BLaER1 (cell line): ENCODE measurements around the gene C3orf22.
A peak's percentile ranks its signal among the peaks of the same experiment; 100 is the strongest.

Source experiments
- H3K27ac ChIP-seq: shearing (Covaris generic); formaldehyde crosslinking; 2 replicates; pipeline ENCODE4 v1.8.1; 2022
- H3K27me3 ChIP-seq: shearing (Covaris generic); formaldehyde crosslinking; 2 replicates; pipeline ENCODE4 v1.8.1; 2022
- H3K36me3 ChIP-seq: shearing (Covaris generic); formaldehyde crosslinking; 2 replicates; pipeline ENCODE4 v1.8.1; 2022
- H3K4me1 ChIP-seq: shearing (Covaris generic); formaldehyde crosslinking; 2 replicates; pipeline ENCODE4 v1.8.1; 2022
- H3K4me2 ChIP-seq: shearing (Covaris generic); formaldehyde crosslinking; 2 replicates; pipeline ENCODE4 v1.8.1; 2022
- H3K4me3 ChIP-seq: shearing (Covaris generic); formaldehyde crosslinking; 2 replicates; pipeline ENCODE4 v1.8.1; 2022
- H3K9ac ChIP-seq: shearing (Covaris generic); formaldehyde crosslinking; 2 replicates; pipeline ENCODE4 v1.8.1; 2022
- H3K9me3 ChIP-seq: shearing (Covaris generic); formaldehyde crosslinking; 2 replicates; pipeline ENCODE4 v1.8.1; 2022
- H4K20me1 ChIP-seq: shearing (Covaris generic); formaldehyde crosslinking; 2 replicates; pipeline ENCODE4 v1.8.1; 2022
- Cebpa-rat ChIP-seq: shearing (Covaris generic); IDR thresholded peaks from 2 replicates; pipeline ENCODE4 v1.8.1; 2022

C3orf22 gene

DNA sequence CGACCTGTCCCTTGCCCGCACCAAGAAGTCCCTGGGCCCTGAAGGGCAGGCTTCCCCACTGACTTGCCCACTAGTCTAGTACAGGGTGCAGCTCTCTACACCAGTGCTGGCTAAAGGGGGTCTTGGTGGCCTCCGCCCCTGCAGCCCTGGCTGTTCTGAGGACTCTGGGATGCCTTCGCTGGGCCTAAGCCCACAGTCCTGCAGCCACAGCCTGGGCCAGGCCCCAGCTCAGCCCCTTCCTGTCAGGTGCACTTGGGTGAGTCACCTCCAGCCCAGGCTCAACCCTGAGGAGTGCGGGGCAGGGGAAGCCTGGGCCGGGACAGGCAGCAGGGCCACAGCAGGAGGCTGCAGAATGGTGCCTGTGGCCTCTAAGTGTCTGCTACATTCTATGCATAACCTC, 971 bp downstream of the C3orf22 start:
- H3K27me3 ChIP-seq, result no peaks in the 10 kb centered on the region
- H3K4me3 ChIP-seq, result no peak overlapping the region
- H3K9ac ChIP-seq, result no peak overlapping the region
- no peaks in the 10 kb centered on the region for H3K36me3 ChIP-seq
- no peaks in the 10 kb centered on the region for H3K4me1 ChIP-seq
- H4K20me1 ChIP-seq, result no peaks in the 10 kb centered on the region
- no peak overlapping the region for H3K27ac ChIP-seq
- TF ChIP-seq Cebpa-rat, result no peak
- H3K4me2 ChIP-seq, result no peak overlapping the region
- peaks cover 5% of the 10 kb centered on the region; the same call in 1 of the 2 replicates for H3K9me3 ChIP-seq

DNA sequence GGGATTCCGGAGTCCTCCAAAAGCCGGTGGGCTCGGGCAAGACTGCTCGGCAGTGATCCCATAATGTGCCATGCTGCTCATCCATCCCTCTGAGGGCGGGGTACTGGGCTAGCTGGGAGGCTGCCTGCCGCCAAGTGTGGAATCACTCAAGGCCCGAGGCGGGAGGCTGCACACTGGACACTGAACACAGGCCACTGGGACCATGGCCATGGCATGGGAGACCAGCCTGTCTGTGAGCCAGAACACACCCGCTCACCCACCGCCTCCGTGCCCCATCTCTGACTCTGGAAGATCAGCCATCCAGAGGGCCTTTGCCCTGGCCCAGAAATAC, 1.4 kb downstream of the C3orf22 start:
- H4K20me1 ChIP-seq, result no peaks in the 10 kb centered on the region
- H3K36me3 ChIP-seq, result no peaks in the 10 kb centered on the region
- no peaks in the 10 kb centered on the region for H3K27me3 ChIP-seq
- no peaks in the 10 kb centered on the region for H3K4me1 ChIP-seq
- H3K9me3 ChIP-seq, result 0 out of 2 replicates have a peak, but pooled peaks cover 4% of the 10 kb centered on the region
- no peak overlapping the region for H3K4me2 ChIP-seq
- H3K27ac ChIP-seq, result no peak overlapping the region
- H3K9ac ChIP-seq, result no peak overlapping the region
- H3K4me3 ChIP-seq, result no peak overlapping the region
- TF ChIP-seq Cebpa-rat, result no peak

DNA sequence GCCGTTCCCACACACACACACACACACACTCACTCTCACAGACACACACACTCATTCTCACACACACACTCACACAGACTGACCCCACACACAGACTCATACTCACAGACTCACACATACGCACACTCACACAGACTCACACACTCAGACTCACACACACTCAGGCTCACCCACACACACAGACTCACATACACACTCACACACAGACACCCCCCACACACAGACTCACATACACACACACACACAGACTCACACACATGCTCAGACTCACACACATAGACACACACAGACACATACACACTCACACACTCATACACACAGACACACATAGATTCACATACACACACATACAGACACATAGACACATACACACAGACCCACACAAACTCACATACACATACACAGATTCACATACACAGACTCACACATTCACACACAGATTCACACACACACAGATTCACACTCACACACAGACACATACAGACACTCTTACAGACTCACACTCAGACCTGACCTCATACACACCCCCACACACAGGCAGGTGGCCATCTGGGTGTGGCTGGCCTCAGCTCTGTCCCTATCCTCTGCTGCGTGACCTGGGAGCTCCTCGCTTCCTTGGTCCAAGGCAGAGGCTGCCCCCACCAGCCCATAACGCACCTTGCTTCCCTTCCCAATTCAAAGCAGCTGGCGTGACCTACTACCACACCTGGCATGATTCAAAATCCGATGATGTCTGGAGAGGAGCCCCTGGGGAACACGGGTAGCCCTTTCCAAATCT, 1.9 kb downstream of the C3orf22 start:
- no peak overlapping the region for H3K27ac ChIP-seq
- no peak for TF ChIP-seq Cebpa-rat
- no peak overlapping the region for H3K4me3 ChIP-seq
- peaks cover under 1% of the 10 kb centered on the region; the same call in 1 of the 2 replicates for H3K4me1 ChIP-seq
- no peaks in the 10 kb centered on the region for H3K36me3 ChIP-seq
- no peak overlapping the region for H3K9ac ChIP-seq
- no peaks in the 10 kb centered on the region for H4K20me1 ChIP-seq
- H3K4me2 ChIP-seq, result no peak overlapping the region
- no peaks in the 10 kb centered on the region for H3K27me3 ChIP-seq
- H3K9me3 ChIP-seq, result 0 out of 2 replicates have a peak, but pooled peaks cover 4% of the 10 kb centered on the region

DNA sequence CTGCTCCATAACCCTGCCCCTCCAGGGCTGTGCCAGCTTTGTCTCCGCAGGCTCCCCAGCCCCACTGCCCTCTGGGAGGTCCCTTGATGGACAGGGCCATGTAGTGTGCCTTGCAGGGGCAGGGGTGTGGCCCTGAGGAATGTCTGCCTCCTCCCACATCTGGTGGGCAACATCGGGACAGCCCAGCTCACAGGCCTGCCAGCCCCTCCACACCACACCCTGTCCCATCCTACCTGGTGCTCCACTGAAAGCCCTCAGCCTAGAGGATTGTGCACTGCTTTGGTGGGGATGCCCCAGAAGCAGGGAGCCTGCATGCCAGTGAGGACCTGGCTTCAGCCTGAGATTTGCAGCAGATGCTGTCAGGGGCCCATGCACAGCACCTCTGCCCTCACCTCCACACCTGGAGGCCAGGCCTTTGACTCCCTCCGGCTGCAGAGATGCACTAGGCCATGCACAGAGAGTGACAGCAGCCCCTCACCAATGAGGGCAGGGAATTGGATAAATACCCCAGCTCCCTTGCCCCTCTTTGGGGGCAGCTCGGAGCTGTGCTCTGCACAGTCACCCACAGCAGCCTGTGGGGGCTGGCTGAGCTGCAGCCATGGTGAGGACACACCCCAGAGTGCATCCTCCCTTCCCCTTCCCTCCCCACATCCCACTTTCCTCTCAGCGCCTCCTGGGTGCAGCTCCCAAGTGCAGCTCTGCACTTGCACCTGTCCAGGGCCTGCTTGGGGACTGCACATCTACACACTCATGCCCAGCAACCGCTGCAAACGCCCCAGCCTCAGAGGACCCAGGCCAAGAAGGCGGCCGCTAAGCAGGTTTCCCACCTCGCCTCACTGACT, 2.7 kb downstream of the C3orf22 start:
- H3K4me2 ChIP-seq, result no peak overlapping the region
- H3K36me3 ChIP-seq, result no peaks in the 10 kb centered on the region
- peaks cover 9% of the 10 kb centered on the region; the same call in 1 of the 2 replicates for H3K4me1 ChIP-seq
- no peak overlapping the region for H3K9ac ChIP-seq
- no peak for TF ChIP-seq Cebpa-rat
- no peaks in the 10 kb centered on the region for H3K9me3 ChIP-seq
- no peaks in the 10 kb centered on the region for H3K27me3 ChIP-seq
- no peak overlapping the region for H3K4me3 ChIP-seq
- no peaks in the 10 kb centered on the region for H4K20me1 ChIP-seq
- no peak overlapping the region for H3K27ac ChIP-seq

DNA sequence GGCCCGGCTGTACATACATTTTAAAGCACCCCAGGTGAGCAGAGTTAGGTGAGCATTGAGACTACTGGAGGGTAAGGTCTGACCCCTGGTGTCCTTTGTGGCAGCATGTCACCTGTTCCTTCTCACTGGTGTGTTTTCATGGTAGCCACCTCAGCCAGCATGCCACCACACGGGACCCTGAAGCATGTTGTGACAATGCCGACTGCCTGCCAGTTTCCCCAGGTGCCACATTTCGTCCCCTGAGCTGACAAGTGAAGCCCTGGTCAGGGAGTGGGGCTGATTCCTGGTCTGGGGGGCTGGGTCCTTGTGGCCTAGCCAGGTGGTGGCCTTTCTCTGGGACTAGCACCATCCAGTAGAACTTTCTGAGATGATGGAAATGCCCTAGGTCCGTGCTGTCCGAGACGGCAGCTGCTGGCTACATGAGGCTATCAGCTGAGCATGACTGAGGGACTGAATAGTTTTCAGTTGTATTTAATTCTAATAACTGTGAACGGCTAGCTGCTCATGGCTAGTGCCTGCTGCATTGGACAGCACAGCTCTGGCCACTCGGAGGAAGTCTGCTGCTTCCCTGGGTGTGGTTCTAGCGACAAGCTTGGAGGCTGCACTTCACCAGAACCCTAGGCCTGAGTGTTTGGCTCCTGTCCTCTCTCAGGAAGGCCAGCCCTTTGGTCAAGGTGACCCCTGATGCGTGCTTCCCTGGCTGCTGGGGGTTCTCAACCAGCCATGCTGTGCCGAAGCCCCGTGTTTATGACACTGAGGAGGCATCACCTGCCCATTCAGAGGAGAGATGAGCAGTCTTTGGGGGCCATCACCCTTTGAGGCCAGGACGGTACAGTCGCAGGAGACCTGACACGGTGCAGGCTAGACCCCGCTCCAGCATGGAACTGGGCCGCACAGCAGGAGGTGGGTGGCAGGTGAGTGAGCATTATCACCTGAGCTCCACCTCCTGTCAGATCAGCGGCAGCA, 3.9 kb downstream of the C3orf22 start:
- Histone ChIP-seq H3K27me3 (no peaks in the 10 kb centered on the region), H3K9ac (no peak overlapping the region), H3K4me3 (no peak overlapping the region), H3K9me3 (no peaks in the 10 kb centered on the region), H4K20me1 (no peaks in the 10 kb centered on the region), H3K4me2 (no peak overlapping the region), H3K36me3 (no peaks in the 10 kb centered on the region), H3K27ac (no peak overlapping the region), H3K4me1 (peaks cover 20% of the 10 kb centered on the region)
- TF ChIP-seq Cebpa-rat, result no peak

DNA sequence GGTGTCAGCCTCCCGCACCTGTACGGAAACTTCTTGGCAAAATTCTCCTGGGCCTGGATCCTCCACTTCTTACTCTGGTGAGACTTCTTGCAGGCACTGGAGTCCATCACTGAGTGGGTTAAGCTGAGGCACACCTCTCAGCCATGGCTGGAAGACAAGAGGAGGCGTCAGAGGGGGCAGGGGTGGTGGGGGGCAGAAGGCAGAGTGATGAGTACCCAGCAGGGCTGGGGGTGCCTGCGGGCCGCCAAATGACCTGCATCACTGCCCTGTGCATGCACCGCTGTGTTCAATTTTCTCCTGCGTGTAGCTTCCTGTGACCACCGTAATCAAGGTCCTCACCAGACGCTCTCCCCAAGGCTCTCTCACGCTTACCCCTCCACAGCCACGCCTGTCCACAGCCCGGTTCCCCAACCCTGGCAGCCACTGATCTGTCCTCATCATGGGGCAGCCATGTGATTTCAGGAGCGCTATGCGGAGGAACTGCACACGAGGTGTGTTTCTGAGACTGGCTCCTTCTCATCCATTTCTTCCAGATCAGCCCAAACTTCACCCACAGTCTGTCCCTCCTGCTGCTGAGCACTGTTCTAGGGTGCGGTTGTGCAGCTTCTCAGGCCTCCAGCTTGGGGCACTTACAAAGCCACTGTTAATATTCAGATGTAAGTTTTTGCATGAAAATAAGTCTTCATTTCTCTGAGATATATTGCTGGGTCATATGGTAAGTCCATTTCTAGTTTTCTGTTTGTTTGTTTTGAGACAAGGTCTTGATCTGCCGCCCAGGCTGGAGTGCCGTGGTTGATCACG, 5.2 kb downstream of the C3orf22 start:
- peaks cover 34% of the 10 kb centered on the region for H3K4me1 ChIP-seq
- H3K9ac ChIP-seq, result no peak overlapping the region
- no peak overlapping the region for H3K4me2 ChIP-seq
- H3K36me3 ChIP-seq, result no peaks in the 10 kb centered on the region
- no peak for TF ChIP-seq Cebpa-rat
- H4K20me1 ChIP-seq, result no peaks in the 10 kb centered on the region
- H3K27ac ChIP-seq, result no peak overlapping the region
- H3K27me3 ChIP-seq, result no peaks in the 10 kb centered on the region
- no peak overlapping the region for H3K4me3 ChIP-seq
- no peaks in the 10 kb centered on the region for H3K9me3 ChIP-seq

DNA sequence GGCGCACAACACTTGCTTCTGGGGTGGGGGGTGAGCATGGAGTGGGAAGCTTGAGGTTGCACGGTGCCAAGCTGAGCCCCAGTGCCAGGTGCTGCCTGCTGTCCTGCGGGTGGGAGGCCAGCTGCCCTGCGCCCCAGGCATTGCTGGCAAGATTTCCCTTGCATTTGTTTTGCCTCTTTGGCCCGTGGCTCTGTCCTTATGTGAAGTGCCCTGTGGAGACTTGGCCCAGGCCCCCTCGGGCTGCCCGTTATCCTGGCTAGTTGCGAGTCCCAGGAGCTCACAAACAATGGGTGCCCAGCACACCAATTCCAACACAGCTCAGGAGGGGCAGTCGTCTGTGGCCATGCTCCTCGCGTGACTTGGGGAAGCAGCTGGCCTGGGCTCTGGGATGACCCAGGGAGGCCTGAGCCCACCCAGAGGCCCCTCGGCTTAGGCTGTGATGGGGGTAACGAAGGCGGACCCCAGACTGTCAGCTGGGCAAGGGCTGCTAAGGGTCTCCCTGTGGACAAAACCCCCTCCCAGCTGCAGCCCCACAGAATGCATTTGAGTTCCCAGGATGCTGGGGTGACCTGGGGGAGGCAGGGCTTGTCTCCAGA, 5.9 kb downstream of the C3orf22 start:
- no peak overlapping the region for H3K4me2 ChIP-seq
- no peaks in the 10 kb centered on the region for H3K36me3 ChIP-seq
- H3K27me3 ChIP-seq, result no peaks in the 10 kb centered on the region
- H3K4me3 ChIP-seq, result no peak overlapping the region
- no peaks in the 10 kb centered on the region for H3K9me3 ChIP-seq
- no peak overlapping the region for H3K27ac ChIP-seq
- H4K20me1 ChIP-seq, result no peaks in the 10 kb centered on the region
- H3K9ac ChIP-seq, result no peak overlapping the region
- TF ChIP-seq Cebpa-rat, result no peak
- H3K4me1 ChIP-seq, result peaks cover 35% of the 10 kb centered on the region

DNA sequence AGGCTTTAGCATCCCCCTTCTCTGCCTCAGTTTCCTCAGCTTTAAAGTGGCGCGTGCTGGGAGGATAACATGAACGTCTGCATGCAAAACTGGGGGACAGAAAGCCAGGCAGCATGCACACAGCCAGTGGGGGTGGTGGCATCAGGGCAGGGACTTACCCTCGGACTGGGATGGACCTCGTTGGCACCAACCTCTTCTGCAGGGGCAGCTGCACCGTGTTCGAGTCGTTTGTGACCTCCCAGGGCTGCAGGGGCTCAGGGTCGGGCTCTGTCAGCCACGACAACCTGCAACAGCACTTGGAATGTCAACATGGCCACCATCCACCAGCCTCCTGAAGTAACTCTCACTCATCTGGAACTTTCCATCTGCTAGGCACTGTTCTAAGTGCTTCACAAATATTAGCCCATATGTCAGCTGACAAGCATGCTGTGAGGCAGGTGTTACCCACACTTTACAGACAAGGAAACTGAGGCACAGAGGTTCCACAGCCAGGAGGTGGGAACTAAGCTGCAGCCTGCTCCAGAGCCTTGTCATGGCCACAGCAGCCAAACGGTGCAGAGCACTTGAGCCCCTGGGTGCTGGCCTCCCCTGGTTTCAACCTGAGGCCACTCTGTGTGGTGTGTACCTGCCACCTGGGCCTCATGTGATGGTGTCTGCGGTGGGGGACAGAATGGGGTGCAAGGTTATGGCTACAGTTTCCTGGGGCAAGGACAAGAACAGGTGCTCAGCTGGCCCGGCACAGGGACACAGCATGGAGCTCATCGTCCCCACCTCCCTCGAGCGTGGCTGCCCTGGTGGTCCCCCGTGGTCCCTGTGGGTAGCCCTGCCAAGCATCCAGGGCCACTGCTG, 6.7 kb downstream of the C3orf22 start:
- Histone ChIP-seq H3K27ac (no peak overlapping the region), H3K36me3 (no peaks in the 10 kb centered on the region), H3K9me3 (no peaks in the 10 kb centered on the region), H3K4me1 (peaks cover 35% of the 10 kb centered on the region), H4K20me1 (no peaks in the 10 kb centered on the region), H3K9ac (no peak overlapping the region), H3K4me2 (peak overlapping the region; percentile 32; the same call in 1 of the 2 replicates), H3K4me3 (no peak overlapping the region), H3K27me3 (no peaks in the 10 kb centered on the region)
- TF ChIP-seq Cebpa-rat, result no peak
